Ishikawa (cell line): Measurements from ENCODE around the gene ZC3H4.

Experiments
- CEBPB ChIP-seq: IDR thresholded peaks from 2 replicates; pipeline ENCODE4 v1.6.1; 2012
- CREB1 ChIP-seq: IDR thresholded peaks from 2 replicates; pipeline ENCODE4 v1.6.1; 2012; ENCODE audit warnings: low read depth
- EGR1 ChIP-seq: IDR thresholded peaks from 2 replicates; pipeline ENCODE4 v1.6.1; 2012
- EP300 ChIP-seq: IDR thresholded peaks from 2 replicates; pipeline ENCODE4 v1.6.1; 2012; ENCODE audit warnings: borderline replicate concordance
- FOXM1 ChIP-seq: IDR thresholded peaks from 2 replicates; pipeline ENCODE4 v1.6.1; 2012; ENCODE audit warnings: low read depth, borderline replicate concordance
- NFIC ChIP-seq: IDR thresholded peaks from 2 replicates; pipeline ENCODE4 v1.6.1; 2012
- RAD21 ChIP-seq: IDR thresholded peaks from 2 replicates; pipeline ENCODE4 v1.6.1; 2012; ENCODE audit warnings: low read depth
- REST ChIP-seq: IDR thresholded peaks from 2 replicates; pipeline ENCODE4 v1.6.1; 2012; ENCODE audit warnings: low read depth, mild to moderate bottlenecking
- TAF1 ChIP-seq: IDR thresholded peaks from 2 replicates; pipeline ENCODE4 v1.6.1; 2012; ENCODE audit warnings: low read depth, mild to moderate bottlenecking
- TCF12 ChIP-seq: IDR thresholded peaks from 2 replicates; pipeline ENCODE4 v1.6.1; 2012; ENCODE audit warnings: low read depth
- TEAD4 ChIP-seq: IDR thresholded peaks from 2 replicates; pipeline ENCODE4 v1.6.1; 2012
- USF1 ChIP-seq: IDR thresholded peaks from 2 replicates; pipeline ENCODE4 v1.6.1; 2012
- YY1 ChIP-seq: IDR thresholded peaks from 2 replicates; pipeline ENCODE4 v1.6.1; 2012; ENCODE audit warnings: low read depth
- ZBTB7A ChIP-seq: IDR thresholded peaks from 2 replicates; pipeline ENCODE4 v1.6.1; 2012; ENCODE audit warnings: low read depth
- TF ChIP-seq, protein P1 (sequence below): IDR thresholded peaks from 2 replicates; pipeline ENCODE4 v1.6.1; 2012

The ZC3H4 gene

GRCh38 chr19:47086280-47086679 lies 27.3 kb downstream of the ZC3H4 start:
- TF ChIP-seq REST (no peak), TEAD4 (no peak), CREB1 (no peak), FOXM1 (no peak)

- TF ChIP-seq RAD21, result no peak
- TF ChIP-seq EP300, result no peak
- no peak for TF ChIP-seq YY1
- TF ChIP-seq FOXM1, result no peak
Measured at GRCh38 chr19:47084879-47085439, 28.6 kb downstream of the ZC3H4 start.

GRCh38 chr19:47082493-47082892 lies 31.1 kb downstream of the ZC3H4 start:
- TF ChIP-seq ZBTB7A, result no peak
- no peak for TF ChIP-seq RAD21
- no peak for TF ChIP-seq TAF1
- TF ChIP-seq USF1, result no peak
- TF ChIP-seq CEBPB, result no peak
- TF ChIP-seq NFIC, result no peak
- TF ChIP-seq TCF12, result no peak
- no peak for TF ChIP-seq YY1
- TF ChIP-seq, protein P1, sequence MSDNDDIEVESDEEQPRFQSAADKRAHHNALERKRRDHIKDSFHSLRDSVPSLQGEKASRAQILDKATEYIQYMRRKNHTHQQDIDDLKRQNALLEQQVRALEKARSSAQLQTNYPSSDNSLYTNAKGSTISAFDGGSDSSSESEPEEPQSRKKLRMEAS, result no peak
- no peak for TF ChIP-seq REST
- TF ChIP-seq FOXM1, result no peak
- TF ChIP-seq EP300, result no peak
- TF ChIP-seq EGR1, result no peak

- TF ChIP-seq ZBTB7A, result no peak
- TF ChIP-seq TEAD4, result no peak
- no peak for TF ChIP-seq CEBPB
- no peak for TF ChIP-seq FOXM1
Measured at GRCh38 chr19:47081095-47081494, 32.5 kb downstream of the ZC3H4 start.

- TF ChIP-seq TCF12, result no peak
- no peak for TF ChIP-seq YY1
- TF ChIP-seq FOXM1, result no peak
- no peak for TF ChIP-seq TEAD4
- no peak for TF ChIP-seq USF1
- no peak for TF ChIP-seq EP300
- TF ChIP-seq REST, result no peak
- TF ChIP-seq RAD21, result no peak
- TF ChIP-seq EGR1, result no peak
- no peak for TF ChIP-seq NFIC
- TF ChIP-seq ZBTB7A, result no peak
- no peak for TF ChIP-seq TAF1
- TF ChIP-seq, protein P1, result no peak
- TF ChIP-seq CEBPB, result no peak
- TF ChIP-seq CREB1, result no peak
Measured at GRCh38 chr19:47075941-47076340, 37.6 kb downstream of the ZC3H4 start.
